Fibroblast of the aortic adventitia (primary cell): ENCODE data around the gene MYMK. TPM values are rescaled to one million over a fixed set of nuclear protein-coding genes. Genes with fewer than 3 reads are reported as not detected.

Experiments
- DNase-seq: peaks from one replicate; pipeline ENCODE4 v3.0.0-alpha.2; 2010; ENCODE audit warnings: low read depth
- H3K4me3 ChIP-seq: 2 replicates; pipeline ENCODE4 v1.5.1; 2011; ENCODE audit warnings: low read depth, mild to moderate bottlenecking, control low read depth, low read length, moderate library complexity
- total RNA-seq: library from RNA; depleted of rRNA; stranded (reverse); fragments of >200 nt; gene quantifications from 2 replicates; pipeline ENCODE4 v1.2.3, GENCODE V29; 2012; ENCODE audit warnings: low replicate concordance
- TF ChIP-seq, protein P1 (sequence below): IDR thresholded peaks from 2 replicates; pipeline ENCODE4 v1.5.1; 2011; ENCODE audit warnings: mild to moderate bottlenecking, low read length, control low read depth, inconsistent platforms; ENCODE audit not compliant: insufficient read depth

The MYMK gene
- total RNA-seq, 1 donor, result not detected

DNA sequence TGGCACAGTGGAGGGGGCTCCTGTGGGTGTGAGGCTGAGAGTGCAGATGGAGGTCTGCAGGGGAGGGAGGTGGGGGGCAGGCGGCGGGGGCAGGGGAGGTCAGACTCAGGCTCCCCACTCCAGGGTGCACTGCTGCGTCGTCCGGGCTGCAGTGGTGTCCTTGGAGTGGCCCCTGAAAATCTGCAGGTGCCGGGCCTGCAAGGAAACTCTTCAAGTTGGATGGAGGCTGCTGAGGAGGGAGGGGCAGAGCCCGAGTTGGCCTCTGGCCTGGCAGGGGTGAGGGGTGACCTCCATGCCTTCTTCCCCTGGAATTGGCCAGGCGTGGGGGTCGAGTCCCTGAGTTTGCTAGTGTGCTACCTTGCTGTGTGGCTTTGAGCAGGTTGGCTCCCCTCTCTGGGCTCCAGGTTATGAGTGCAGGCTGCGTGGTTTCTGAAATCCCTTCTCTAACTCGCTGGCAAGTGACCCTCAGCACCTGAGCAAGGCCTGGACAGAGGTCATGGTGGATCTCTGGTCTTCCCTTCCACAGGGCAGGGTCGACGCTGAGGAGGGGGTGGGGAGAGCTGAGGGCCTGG, 10.6 kb upstream of the MYMK start:
- DNase-seq, result no peak
- TF ChIP-seq, protein P1, sequence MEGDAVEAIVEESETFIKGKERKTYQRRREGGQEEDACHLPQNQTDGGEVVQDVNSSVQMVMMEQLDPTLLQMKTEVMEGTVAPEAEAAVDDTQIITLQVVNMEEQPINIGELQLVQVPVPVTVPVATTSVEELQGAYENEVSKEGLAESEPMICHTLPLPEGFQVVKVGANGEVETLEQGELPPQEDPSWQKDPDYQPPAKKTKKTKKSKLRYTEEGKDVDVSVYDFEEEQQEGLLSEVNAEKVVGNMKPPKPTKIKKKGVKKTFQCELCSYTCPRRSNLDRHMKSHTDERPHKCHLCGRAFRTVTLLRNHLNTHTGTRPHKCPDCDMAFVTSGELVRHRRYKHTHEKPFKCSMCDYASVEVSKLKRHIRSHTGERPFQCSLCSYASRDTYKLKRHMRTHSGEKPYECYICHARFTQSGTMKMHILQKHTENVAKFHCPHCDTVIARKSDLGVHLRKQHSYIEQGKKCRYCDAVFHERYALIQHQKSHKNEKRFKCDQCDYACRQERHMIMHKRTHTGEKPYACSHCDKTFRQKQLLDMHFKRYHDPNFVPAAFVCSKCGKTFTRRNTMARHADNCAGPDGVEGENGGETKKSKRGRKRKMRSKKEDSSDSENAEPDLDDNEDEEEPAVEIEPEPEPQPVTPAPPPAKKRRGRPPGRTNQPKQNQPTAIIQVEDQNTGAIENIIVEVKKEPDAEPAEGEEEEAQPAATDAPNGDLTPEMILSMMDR, result no peak
- no peak overlapping the region for H3K4me3 ChIP-seq

DNA sequence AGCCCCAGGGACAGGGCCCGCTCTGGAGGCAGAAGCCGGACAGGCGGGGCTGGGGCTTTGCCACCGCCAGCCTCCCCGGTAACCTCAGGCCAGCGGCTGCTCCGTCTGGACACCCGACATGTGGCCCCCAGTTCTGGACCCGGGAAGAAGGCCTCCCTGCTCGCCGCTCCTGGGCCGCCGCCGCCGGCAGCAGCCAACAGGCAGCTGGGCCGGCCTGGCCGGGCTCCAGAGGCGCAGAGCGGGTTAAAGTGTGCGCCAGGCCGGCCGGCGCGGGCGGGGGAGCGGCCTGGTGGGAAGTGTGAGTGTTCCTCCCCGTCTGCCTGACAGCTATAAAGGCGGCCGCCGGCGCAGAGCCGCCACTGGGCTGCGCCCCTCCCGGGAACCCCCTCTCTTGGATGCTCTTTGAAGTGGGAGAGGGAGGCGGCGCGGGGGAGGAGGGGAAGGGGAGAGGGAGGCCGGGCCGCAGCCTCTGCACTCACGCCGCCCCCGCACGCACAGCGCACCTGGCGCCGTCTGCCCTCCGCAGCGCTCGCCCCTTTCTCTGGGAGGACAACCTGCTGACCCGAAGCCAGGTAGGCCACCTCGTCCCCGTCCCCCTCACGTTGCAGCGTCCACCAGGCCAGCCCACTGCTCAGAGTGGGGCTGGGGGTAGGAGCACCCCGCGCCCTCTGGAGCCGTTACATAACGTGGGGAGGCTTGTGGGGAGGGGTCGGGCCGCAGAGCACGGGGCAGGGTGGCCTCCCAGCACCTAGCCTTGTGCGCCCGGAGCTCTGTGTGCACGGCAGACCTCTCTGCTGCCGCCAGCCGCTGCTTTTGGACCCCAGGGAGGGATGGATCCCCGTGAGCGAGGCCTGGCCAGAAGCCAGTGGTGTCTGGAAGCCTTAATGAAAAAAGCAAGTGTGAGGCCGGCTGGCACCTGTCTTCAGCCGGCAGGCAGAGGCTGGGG, 9.9 kb upstream of the MYMK start, which contains the start of gene ADAMTSL2:
Gene ADAMTSL2, plus strand, starts transcription at position 359 of the 946 bp plus-strand sequence. CDS start 2,009 bp downstream, outside the sequence.
- no peak within 1 kb of the TSS for H3K4me3 ChIP-seq
- DNase-seq, result peak; percentile 45
- TF ChIP-seq, protein P1, result no peak

DNA sequence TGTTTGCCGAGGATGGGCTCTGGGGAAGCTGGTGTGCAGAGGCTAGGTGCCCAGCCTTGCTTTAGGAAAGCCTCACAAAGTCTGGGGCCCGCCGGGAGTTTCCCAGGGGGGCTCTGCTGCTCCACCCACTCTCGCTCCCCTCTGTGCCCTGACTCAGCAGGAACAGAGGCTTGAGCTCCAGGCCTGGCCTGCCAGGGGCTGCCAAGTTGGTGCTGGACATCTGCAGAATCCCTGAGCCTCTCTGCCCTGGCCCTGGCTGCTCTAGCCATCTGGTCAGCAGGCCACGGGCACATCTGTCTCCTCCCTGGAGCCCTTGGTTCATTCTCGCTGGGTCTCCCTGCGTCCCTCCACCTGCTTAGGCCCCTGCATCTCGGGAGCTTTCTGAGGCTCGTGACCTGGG, 9.1 kb upstream of the MYMK start:
- TF ChIP-seq, protein P1, result no peak
- H3K4me3 ChIP-seq, result no peak overlapping the region
- DNase-seq, result peak; percentile 22

DNA sequence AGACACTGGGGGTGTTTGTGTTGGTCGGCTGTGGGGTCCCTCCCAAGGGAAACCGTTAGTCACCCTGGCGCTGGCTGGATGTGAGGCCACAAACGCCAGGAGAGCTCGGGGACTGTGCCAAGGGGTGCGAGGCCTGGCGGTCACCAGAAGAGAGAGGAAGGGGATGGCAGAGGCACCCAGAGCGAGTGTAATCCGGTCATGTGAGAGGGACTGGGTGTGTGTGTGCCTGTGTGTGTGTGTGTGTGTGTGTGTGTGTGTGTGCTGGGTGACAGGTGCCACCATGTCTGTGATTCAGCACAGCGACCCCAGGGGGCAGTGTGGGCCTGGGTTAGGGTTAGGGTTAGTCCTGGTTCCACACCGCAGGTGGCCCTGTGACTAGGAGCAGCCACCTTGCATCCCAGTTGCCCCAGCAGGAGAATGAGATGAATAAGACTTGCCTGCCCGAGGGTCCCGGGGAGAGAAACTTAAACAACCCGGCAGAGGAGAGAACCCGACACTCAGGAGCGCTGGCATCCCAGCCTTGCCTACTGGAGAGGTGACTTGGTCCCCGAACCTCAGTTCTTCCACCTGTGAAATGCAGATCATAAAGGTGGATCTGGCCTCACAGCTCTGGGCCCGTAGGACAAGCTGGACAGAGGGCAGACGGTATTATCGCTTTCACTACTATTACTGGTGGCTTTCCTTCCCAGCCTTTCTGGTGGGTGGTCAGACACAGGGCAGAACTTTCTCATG, 8.3 kb upstream of the MYMK start:
- DNase-seq, result peak; percentile 40
- H3K4me3 ChIP-seq, result no peak overlapping the region
- TF ChIP-seq, protein P1, result peak; percentile 52

DNA sequence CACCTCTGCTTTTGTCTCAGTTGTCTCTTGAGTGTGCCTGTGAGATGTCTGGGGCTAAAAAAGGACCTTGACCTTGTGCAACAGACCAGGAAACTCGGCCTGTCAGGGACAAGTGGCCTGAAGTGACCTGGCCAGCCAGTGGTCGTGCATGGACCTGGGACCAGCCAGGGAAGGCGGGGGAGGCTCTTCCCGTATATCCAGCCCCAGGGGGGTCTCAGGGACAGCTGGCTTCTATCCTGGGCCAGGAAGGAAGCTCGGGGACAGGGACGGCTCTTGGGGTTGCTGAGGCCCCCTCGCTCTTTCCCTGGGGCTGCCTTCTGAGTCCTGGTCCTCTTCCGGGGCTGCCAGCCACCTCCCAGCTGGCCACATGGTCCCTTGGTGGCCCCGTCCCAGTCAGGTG, 6.5 kb upstream of the MYMK start:
- H3K4me3 ChIP-seq, result no peak overlapping the region
- DNase-seq, result no peak
- TF ChIP-seq, protein P1, result no peak

DNA sequence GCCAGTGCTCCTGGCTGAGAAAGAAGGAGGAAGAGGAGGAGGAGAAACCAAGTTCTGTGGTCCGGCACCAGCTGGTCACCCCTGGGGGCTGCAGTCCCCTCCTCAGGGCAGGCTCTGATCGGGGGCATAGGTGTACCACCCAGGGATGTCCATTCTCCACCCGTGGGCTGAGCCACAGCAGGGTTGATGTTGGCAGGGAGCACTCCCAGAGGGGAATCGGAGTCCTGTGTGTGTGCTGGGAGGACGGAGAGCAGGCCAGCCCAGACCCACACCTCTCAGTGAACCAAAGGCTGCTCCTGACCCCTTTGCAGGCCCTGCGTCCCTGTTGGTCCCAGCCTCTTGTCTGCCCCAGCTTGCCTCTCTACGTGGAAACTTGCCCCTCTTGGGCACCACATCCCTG, 5.1 kb upstream of the MYMK start:
- H3K4me3 ChIP-seq, result no peak overlapping the region
- TF ChIP-seq, protein P1, result no peak
- no peak for DNase-seq
